Suprapubic skin (tissue), 4 donors: ENCODE data around the gene TSR1. TPM values are rescaled to one million over a fixed set of nuclear protein-coding genes. Genes with fewer than 3 reads are reported as not detected.

Experiments used
- DNase-seq, 2 donors: peaks; one replicate each; pipeline ENCODE4 v3.0.0-alpha.2; 2019; ENCODE audit warnings: low spot score in 2 of 2
- H3K27ac ChIP-seq: fragments of 200-600 bp; sonication (generic); one replicate; pipeline ENCODE4 v1.5.1; 2019
- H3K27me3 ChIP-seq: fragments of 200-600 bp; sonication (generic); one replicate; pipeline ENCODE4 v1.5.1; 2019
- H3K36me3 ChIP-seq: fragments of 200-600 bp; sonication (generic); one replicate; pipeline ENCODE4 v1.5.1; 2019
- H3K4me1 ChIP-seq: fragments of 200-600 bp; sonication (generic); one replicate; pipeline ENCODE4 v1.5.1; 2019
- H3K4me3 ChIP-seq: fragments of 200-600 bp; sonication (generic); one replicate; pipeline ENCODE4 v1.5.1; 2019; ENCODE audit warnings: mild to moderate bottlenecking
- H3K9me3 ChIP-seq: fragments of 200-600 bp; sonication (generic); one replicate; pipeline ENCODE4 v1.5.1; 2019
- EP300 ChIP-seq: sonication (generic); formaldehyde crosslinking; IDR thresholded peaks from one replicate; pipeline ENCODE4 v1.6.1; 2017; ENCODE audit warnings: antibody characterized with exemption
- POLR2A ChIP-seq, 2 donors: fragments of 450-650 bp; IDR thresholded peaks; one replicate each; pipeline ENCODE4 v1.6.1; 2017; ENCODE audit warnings: antibody characterized with exemption in 2 of 2, mild to moderate bottlenecking in 2 of 2, moderate library complexity in 2 of 2
- POLR2AphosphoS5 ChIP-seq, 3 donors: sonication (generic); formaldehyde crosslinking; IDR thresholded peaks; one replicate each; pipeline ENCODE4 v1.6.1; 2017; ENCODE audit warnings: antibody characterized with exemption in 3 of 3
- WGBS: methylation state at CpG from one replicate; pipeline ENCODE4 v1.1.5; 2018; 5-methylcytosine and 5-hydroxymethylcytosine counted together
- total RNA-seq, 4 donors: library from RNA; depleted of rRNA; stranded (reverse); fragments of >200 nt; gene quantifications; one replicate each; pipeline ENCODE4 v1.1.0, GENCODE V29; 2016
- TF ChIP-seq, protein P1 (sequence below), 2 donors: fragments of 200-600 bp in 1 of 2; fragments of 450-650 bp in 1 of 2; sonication (generic) in 1 of 2; IDR thresholded peaks; one replicate each; pipeline ENCODE4 v1.5.1; 2016 to 2019; ENCODE audit warnings: antibody characterized with exemption in 2 of 2, mild to moderate bottlenecking in 1 of 2, moderate library complexity in 1 of 2

TSR1 gene
- total RNA-seq, 4 donors from 2014 or later, result 44.3 to 68.6 (median 59.3) TPM

DNA sequence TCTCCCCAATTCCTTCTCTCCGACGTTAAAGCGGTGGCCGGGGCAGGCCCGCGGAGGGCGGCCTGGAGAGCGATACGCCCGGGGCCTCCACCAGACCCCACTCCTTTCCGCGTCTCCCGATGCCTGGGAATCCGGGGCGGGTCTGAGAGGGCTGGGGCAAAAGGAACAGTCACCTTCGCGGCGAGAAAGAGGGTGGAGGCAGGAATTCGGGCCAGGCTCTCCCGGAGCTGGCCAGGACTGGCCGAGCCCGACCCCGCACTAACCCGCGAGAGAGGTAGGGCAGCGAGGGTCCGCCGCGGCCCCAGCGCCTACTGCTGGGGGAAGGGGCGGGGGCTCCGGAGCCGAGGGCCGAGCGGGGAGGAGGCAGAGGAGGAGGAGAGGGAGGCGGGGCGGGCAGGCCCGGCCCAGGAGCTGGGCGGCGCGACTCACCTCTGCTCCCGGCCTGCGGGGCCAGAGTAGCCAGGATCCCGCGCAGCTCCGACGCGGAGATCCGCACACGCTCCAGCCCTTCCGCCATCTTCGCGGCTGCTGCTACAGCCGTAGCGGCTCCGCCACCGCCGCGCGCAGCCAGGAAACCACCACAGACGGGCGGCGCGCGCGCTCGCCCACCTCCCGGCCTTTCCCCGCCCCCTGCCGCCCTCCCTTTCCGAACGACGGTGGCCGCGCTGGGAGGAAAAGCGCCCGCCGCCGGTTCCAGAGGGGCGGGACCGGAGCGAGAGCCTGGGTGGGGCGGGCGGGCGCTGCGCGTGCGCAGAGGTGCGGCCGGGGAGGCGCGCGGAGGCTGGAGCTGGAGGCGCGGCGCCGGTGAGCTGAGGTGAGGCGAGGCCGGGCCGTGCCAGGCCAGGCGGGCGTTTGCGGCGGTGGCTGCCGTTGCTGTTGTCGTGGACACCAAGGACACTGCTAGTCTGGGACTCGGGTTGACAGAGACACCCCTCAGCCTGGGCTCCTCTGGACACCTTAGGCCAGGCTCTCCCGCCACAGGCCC, 32.8 kb downstream of the TSR1 start, which contains the start of the genes SMG6 and SRR:
TSS of gene SMG6 (minus strand) at position 582 of the 985 bp plus-strand sequence. CDS start at position 517, 65 bp downstream.
TSS of gene SRR (plus strand) at position 747 of the 985 bp plus-strand sequence. CDS start 11,611 bp downstream, outside the sequence.
- peaks cover 31% of the 10 kb centered on the region for H3K4me1 ChIP-seq
- peak in 2 of 3 donors; percentile 28 to 57 for TF ChIP-seq POLR2AphosphoS5 (IDR thresholded peaks at IDR 0.05)
- TF ChIP-seq POLR2A (IDR thresholded peaks at IDR 0.05), result peak in 1 of 2 donors; percentile 16
- no peak for TF ChIP-seq EP300
- TF ChIP-seq, protein P1, sequence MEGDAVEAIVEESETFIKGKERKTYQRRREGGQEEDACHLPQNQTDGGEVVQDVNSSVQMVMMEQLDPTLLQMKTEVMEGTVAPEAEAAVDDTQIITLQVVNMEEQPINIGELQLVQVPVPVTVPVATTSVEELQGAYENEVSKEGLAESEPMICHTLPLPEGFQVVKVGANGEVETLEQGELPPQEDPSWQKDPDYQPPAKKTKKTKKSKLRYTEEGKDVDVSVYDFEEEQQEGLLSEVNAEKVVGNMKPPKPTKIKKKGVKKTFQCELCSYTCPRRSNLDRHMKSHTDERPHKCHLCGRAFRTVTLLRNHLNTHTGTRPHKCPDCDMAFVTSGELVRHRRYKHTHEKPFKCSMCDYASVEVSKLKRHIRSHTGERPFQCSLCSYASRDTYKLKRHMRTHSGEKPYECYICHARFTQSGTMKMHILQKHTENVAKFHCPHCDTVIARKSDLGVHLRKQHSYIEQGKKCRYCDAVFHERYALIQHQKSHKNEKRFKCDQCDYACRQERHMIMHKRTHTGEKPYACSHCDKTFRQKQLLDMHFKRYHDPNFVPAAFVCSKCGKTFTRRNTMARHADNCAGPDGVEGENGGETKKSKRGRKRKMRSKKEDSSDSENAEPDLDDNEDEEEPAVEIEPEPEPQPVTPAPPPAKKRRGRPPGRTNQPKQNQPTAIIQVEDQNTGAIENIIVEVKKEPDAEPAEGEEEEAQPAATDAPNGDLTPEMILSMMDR (IDR thresholded peaks at IDR 0.05), result no peak
- DNase-seq, result peak; percentile 93 to 94
- no peaks in the 10 kb centered on the region for H3K9me3 ChIP-seq
- H3K27me3 ChIP-seq, result no peaks in the 10 kb centered on the region
- peaks cover 14% of the 10 kb centered on the region for H3K36me3 ChIP-seq
- H3K27ac ChIP-seq, result peak within 1 kb of the TSS; percentile 81
- peak within 1 kb of the TSS; percentile 63 for H3K4me3 ChIP-seq
- WGBS, result 0% methylated on average over 25 of the region's 108 CpGs

DNA sequence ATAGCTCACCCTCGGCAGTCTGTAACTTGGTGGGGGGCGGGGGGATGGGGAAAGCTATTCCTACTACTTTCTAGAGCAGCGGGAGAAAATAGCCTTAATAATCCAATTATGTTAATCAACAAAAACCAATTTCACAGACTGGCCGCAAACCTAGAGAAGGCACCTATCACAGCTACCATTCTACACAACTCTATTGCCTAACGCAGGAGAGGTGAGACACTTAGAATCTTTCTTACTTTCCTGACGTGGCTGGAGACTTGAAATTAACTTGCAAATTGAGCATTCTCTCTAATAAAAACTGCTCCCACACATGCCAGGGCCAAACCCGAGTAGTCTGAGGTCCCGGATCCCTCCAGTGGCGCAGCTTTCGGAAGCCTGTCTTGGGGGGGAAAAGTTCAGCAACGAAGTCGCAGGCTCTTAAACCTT, 33.5 kb downstream of the TSR1 start:
- Histone ChIP-seq H3K36me3 (peaks cover 22% of the 10 kb centered on the region), H3K4me3 (peak overlapping the region; percentile 63), H3K27me3 (no peaks in the 10 kb centered on the region), H3K9me3 (no peaks in the 10 kb centered on the region), H3K27ac (peak overlapping the region; percentile 81), H3K4me1 (peaks cover 31% of the 10 kb centered on the region)
- DNase-seq, result no peak
- TF ChIP-seq, protein P1 (IDR thresholded peaks at IDR 0.05), result no peak
- no peak for TF ChIP-seq POLR2AphosphoS5 (IDR thresholded peaks at IDR 0.05)
- no peak for TF ChIP-seq EP300
- no peak for TF ChIP-seq POLR2A (IDR thresholded peaks at IDR 0.05)
- 2% methylated on average over 12 of the region's 12 CpGs for WGBS

DNA sequence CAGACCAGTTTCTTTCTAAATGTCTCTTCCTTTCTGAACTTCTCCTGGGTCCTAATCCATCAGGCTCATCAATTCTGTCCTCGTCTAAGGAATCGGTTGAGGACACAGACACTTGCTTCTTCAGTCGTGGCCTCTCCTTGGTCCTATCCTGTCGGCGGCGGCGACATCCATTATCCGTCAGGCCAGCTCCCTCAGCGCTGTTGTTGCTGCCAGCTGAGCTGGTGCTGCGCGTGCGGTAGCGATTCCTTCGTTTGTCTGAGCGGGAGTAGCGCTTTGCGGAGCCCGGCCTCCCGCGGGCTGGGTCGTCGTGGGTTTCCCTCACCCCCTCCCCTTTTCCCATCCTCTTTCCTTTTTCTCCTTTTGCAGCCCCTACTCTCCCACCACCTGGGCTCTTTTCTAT, 36.5 kb downstream of the TSR1 start:
- no peaks in the 10 kb centered on the region for H3K9me3 ChIP-seq
- peak in 1 of 2 donors; percentile 54 for DNase-seq
- H3K4me1 ChIP-seq, result peaks cover 24% of the 10 kb centered on the region
- no peaks in the 10 kb centered on the region for H3K27me3 ChIP-seq
- 95% methylated on average over 22 of the region's 22 CpGs for WGBS
- no peak overlapping the region for H3K4me3 ChIP-seq
- no peak for TF ChIP-seq EP300
- no peak overlapping the region for H3K27ac ChIP-seq
- H3K36me3 ChIP-seq, result peaks cover 49% of the 10 kb centered on the region

DNA sequence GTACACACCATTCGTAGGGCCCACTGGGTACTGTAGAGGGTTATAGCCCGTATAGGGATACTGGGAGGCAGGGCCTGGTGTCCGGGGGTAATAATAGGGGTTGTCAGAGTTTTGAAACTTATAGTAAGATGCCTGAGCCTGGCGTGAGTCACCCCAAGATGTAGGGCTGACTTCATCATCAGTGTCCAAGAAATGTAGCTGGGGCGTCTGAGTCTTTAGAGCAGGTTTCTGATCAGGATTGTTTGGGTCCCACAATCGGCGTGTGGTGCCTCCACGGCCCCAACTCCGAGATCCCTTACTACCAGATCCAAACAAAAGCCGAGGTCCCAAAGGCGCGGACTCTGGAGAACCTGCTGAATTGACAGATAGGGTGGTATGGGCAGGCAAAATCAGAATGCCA, 37.1 kb downstream of the TSR1 start:
- Histone ChIP-seq H3K27me3 (no peaks in the 10 kb centered on the region), H3K27ac (no peak overlapping the region), H3K4me1 (peaks cover 19% of the 10 kb centered on the region), H3K36me3 (peaks cover 53% of the 10 kb centered on the region), H3K4me3 (no peak overlapping the region), H3K9me3 (no peaks in the 10 kb centered on the region)
- WGBS, result 91% methylated on average over 12 of the region's 12 CpGs
- no peak for TF ChIP-seq EP300
- no peak for TF ChIP-seq POLR2AphosphoS5 (IDR thresholded peaks at IDR 0.05)
- TF ChIP-seq, protein P1 (IDR thresholded peaks at IDR 0.05), result no peak
- no peak for TF ChIP-seq POLR2A (IDR thresholded peaks at IDR 0.05)
- DNase-seq, result peak in 1 of 2 donors; percentile 69

DNA sequence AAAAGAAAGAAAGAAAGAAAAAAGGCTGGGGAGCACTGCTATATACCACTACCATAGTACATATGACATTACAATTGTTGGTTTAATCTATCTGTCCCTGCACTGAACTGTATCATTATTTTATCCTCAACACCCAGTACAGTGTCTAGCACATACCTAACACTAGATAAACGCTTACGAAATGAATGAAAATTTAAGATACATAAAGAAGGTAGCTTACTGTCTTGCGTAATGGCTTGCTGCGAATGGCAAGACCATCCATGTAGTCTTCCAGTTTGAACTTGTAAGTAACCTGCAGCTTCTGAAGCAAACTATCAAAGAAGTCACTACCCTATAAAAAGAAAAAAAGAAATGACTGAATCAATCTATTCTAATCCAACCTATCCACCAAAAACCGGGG, 39.2 kb downstream of the TSR1 start:
- Histone ChIP-seq H3K27me3 (no peaks in the 10 kb centered on the region), H3K4me1 (peaks cover 9% of the 10 kb centered on the region), H3K4me3 (no peak overlapping the region), H3K36me3 (peaks cover 74% of the 10 kb centered on the region), H3K9me3 (no peaks in the 10 kb centered on the region), H3K27ac (no peak overlapping the region)
- 84% methylated on average over 5 of the region's 5 CpGs for WGBS
- no peak for TF ChIP-seq POLR2A (IDR thresholded peaks at IDR 0.05)
- no peak for TF ChIP-seq EP300
- TF ChIP-seq, protein P1 (IDR thresholded peaks at IDR 0.05), result no peak
- TF ChIP-seq POLR2AphosphoS5 (IDR thresholded peaks at IDR 0.05), result no peak
- DNase-seq, result no peak
